Measurements from ENCODE around the gene PGF.

PGF gene

GRCh38 chr14:74954947-74955228 lies 509 bp downstream of the PGF start:
- no peak for FAIRE-seq

GRCh38 chr14:74954232-74954946 lies 1.0 kb downstream of the PGF start:
- FAIRE-seq: no peak

GRCh38 chr14:74953686-74954085 lies 1.7 kb downstream of the PGF start:
- no peak for FAIRE-seq

- FAIRE-seq: no peak
These were observed 2.5 kb downstream of the PGF start for GRCh38 chr14:74952697-74953484.

- no peak for FAIRE-seq
These were observed 3.2 kb downstream of the PGF start for GRCh38 chr14:74952180-74952665.

GRCh38 chr14:74951443-74952179 lies 3.8 kb downstream of the PGF start:
- no peak for FAIRE-seq

- FAIRE-seq: no peak
These were observed 4.5 kb downstream of the PGF start for GRCh38 chr14:74950795-74951442.

GRCh38 chr14:74949859-74950573 lies 5.4 kb downstream of the PGF start:
- no peak for FAIRE-seq

GRCh38 chr14:74949191-74949601 lies 6.2 kb downstream of the PGF start:
- no peak for FAIRE-seq

- FAIRE-seq: no peak
These were observed 6.9 kb downstream of the PGF start for GRCh38 chr14:74948228-74949175.

- FAIRE-seq: no peak
These were observed 7.8 kb downstream of the PGF start for GRCh38 chr14:74947353-74948227.

GRCh38 chr14:74946659-74947281 lies 8.6 kb downstream of the PGF start:
- no peak for FAIRE-seq

GRCh38 chr14:74945852-74946658 lies 9.3 kb downstream of the PGF start:
- FAIRE-seq: no peak

GRCh38 chr14:74945261-74945851 lies 10.0 kb downstream of the PGF start:
- no peak for FAIRE-seq

- FAIRE-seq: no peak
These were observed 12.8 kb downstream of the PGF start for GRCh38 chr14:74942608-74943007.

- no peak for FAIRE-seq
These were observed 13.2 kb downstream of the PGF start for GRCh38 chr14:74942181-74942580.

- no peak for FAIRE-seq
These were observed 13.7 kb downstream of the PGF start for GRCh38 chr14:74941676-74942097.

GRCh38 chr14:74940956-74941565 lies 14.3 kb downstream of the PGF start:
- no peak for FAIRE-seq

All from TTC549 (cell line).